ENCODE measurements around the gene FAP.
A peak's percentile ranks its signal among the peaks of the same experiment; 100 is the strongest.

FAP gene

DNA sequence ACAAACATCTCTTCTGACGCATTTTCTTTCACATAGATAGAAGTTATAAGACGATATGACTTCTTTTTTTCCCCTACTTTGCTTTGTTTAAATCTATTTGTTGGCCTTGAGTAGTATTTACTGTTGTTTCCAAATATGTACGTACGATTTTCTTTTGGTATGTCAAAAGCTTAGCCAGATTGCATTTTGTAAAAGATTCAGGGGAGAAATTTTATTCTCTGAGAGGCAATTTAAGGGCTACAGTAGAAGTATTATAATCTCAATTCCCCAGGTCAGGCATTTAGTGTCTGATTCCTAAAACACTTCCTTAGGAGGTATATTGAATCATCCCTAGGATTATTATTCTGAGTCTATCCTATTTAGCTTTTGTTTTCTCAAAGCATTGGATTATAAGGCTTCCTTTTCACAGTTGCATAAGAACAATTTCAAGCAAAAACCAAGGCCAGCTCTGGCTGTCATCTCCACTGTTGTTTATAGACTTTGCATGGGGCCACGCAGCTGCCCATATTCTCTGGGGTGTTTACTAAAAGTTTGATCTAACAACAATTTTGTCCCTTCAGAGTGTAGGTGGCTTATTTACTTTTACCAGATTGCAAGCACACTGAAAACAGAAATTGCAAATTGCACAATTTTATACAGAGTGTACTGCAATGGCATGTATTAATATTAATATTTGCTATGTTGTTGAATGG, 57.6 kb downstream of the FAP start:
- DNase-seq = no peak

DNA sequence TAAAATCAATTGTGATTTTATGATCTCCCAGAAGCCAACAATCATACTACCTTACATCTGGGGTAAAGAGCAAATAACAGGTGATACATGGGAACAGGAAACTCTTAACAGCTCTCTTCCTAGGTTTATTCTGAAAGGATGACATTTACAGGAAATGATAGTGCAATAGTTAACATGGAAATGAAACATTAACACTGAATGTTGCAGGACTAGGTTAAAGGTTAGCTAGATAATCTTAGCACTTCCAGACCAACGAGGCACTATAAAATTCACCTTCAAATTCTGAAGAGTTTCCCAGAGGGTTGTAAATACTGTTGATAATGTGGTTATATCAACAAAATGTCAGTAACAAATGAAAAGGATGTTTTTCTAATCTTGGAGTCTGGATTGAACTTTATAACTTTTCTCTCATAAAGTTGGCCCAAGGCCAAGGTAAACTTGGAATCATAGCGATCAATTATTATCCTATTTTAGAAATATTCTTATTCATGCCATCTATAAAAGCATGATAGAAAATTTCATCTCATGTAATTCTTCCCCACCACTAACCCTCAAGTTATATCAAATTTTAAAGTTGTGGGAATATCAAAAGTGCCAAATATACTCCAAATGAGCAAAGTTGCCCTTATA, 58.3 kb downstream of the FAP start:
- no peak for DNase-seq

DNA sequence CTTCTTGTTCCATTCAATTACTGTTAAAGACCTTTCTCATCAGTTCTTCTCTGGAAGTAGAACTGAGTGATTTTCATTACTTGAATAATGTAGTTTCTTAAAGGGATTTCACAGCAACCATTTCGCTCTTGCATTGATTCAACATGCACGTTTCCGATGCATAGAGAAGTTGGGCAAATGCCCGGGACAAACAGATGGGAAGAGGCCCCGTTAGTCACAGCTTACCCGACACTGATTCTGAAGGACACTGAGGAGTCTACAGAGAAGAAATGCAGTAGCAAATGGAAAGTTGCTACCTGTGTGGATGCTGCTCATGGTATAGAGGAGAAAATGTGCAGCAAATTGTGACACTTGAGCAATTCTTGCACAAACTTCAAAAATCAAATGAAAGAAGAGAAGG, 58.9 kb downstream of the FAP start:
- no peak for DNase-seq

DNA sequence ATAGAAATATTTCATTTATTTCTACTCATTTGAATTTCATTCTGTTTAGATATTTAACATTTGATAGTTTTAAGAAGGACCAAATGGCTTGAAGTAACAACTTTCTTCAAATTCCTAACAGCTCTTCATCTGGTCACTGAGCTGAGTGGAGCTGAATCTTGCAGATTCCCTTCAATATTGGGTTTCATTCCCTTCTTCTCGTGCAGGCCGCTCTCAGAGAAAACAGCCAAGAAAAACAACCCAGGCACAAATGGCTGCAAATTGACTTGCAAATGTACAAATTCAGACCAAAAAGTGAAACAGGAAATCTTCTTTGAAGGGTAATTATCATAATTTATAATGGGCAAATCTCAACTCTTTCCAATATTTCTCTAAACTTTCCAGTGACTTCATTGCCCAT, 60.9 kb downstream of the FAP start:
- no peak for DNase-seq

- DNase-seq = no peak
Measured at GRCh38 chr2:162177301-162177700, 65.9 kb downstream of the FAP start.

- DNase-seq = no peak
Measured at GRCh38 chr2:162175714-162176113, 67.5 kb downstream of the FAP start.

- DNase-seq = no peak
Measured at GRCh38 chr2:162174746-162175145, 68.5 kb downstream of the FAP start.

GRCh38 chr2:162172802-162173370, 70.4 kb downstream of the FAP start:
- no peak for DNase-seq

GRCh38 chr2:162166745-162167144, 76.5 kb downstream of the FAP start:
- no peak for DNase-seq

GRCh38 chr2:162166174-162166573, 77.1 kb downstream of the FAP start:
- DNase-seq = no peak

DNA sequence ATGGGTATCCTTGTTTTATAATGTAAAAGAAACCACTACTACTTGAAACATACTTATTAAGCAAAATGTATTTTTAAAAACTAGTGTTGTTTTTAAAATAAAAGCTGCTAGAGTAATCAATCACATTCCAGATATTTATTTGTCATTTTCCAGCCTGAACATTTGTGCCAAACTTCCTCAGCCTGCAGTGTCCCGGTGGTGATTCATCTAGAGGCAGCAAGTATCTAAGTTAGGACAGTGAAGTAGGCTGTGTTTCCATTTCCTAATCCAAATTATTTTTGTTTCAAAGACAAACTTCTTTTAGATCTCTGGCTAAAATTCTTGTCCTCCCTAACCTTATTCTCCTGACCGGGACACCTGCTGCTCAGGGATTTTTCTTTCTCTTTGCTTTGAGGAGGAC, 78.4 kb downstream of the FAP start:
- no peak for DNase-seq

DNA sequence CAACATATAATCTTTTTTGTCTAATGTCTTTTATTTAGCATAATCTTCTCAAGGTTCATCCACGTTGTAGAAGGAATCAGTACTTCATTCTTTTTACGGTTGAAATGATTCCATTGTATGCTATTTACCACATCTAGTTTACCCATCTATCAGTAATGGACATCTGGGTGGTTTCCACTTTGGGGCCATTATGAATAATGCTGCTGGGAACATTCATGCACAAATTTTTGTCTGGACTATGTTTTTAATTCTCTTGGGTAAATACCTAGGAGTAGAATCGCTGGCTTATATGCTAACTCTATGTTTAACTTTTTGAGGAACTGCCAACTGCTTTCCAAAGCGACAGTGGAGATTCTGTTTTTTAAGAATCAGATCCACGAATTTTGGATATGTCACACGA, 83.8 kb downstream of the FAP start:
- DNase-seq = no peak

DNA sequence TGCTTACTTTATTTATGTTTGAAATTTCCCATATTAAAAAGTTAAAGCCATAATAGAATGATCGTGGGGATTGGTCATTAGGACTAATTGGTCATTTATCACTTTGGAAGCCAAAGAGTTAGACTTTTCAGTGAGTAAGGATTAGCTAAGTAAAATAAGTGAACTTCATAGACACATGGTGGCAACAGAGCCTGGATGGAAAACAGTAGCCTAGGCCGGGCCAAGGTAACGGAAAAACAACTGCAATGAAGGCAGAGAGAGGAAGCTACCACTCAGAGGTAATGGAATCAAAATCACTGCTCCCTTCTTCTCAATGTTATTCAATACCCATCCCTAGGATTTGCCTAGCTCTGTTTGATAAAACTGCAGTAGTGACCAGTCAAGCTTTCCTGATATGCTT, 87.1 kb downstream of the FAP start:
- DNase-seq = no peak

- no peak for DNase-seq
Measured at GRCh38 chr2:162155093-162155492, 88.2 kb downstream of the FAP start.

- DNase-seq = peak; percentile 44
Measured at GRCh38 chr2:162153608-162154224, 89.5 kb downstream of the FAP start.

DNA sequence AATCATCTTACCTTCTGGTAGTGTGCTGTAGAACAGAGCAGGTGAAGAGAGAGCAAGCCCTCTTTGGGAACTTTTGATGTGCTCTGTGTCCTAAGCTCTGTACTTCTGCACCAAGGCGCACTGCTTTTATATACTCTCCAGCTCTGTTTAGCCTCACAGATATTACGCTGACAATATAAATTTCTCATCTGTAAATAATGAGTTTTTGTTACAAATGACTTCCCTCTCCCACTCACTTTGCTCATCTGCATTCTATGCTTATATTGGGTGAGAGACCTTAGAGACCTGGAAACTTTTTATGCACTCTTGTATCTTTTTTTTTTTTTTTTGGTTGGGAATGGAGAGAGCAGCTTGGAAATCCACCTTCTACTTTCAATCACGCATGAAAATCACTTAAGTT, 91.1 kb downstream of the FAP start, which contains the start of gene GCG:
Gene GCG, minus strand, starts transcription at position 101 of the 400 bp plus-strand sequence. CDS start 3,069 bp downstream, outside the sequence.
- DNase-seq = no peak

GRCh38 chr2:162149940-162150339, 93.3 kb downstream of the FAP start:
- DNase-seq = no peak

DNA sequence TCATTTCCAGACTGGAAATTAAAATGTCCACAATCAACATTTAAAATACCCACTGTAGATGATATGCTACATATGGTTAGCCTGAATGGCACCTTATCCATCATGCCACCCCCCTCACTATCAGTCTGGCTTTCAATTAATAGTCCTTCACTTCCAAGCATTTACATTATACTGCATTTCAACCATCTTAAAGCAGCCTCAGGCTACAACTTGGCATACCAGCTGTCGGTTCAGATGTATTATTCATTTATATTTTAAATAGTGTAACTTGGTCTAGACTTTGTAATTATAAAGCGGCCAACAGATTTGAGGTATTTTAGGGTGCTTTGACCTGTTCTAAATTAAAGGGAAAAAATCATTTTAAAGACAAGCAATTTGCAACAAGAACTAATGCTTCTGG, 93.8 kb downstream of the FAP start:
- no peak for DNase-seq

GRCh38 chr2:162148956-162149355, 94.3 kb downstream of the FAP start:
- no peak for DNase-seq

DNA sequence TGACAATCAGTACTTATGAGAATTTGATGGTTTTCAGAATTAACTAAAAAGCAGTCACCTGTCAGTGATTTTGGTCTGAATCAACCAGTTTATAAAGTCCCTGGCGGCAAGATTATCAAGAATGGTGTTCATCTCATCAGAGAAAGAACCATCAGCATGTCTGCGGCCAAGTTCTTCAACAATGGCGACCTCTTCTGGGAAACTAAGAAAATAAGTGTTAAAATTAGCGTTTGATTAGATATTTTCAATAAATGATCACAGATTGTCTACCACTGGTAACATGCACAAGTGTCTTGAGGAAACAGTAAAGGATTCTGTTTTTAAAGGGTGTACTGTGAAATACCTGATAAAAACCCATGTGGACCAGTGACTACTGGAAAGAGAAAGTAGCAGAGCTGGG, 99.3 kb downstream of the FAP start:
- DNase-seq = no peak

DNA sequence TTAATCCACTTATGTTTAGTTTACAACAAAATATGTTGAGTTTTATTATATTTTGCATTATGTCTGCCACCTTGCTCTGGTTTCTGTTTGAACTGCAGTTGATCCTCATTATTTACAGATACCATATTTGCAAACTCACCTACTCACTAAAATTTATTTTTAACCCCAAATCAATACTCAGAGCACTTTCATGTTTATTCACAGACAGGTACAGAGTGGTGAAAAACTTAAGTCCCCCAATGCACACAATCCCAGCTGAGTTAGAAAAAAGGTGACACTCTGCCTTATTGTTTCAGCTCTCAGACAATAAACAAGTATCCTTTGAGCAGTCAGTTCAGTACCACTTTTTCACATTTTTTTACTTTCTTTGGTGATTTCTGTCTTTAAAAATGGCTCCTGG, 104.9 kb downstream of the FAP start:
- no peak for DNase-seq

DNA sequence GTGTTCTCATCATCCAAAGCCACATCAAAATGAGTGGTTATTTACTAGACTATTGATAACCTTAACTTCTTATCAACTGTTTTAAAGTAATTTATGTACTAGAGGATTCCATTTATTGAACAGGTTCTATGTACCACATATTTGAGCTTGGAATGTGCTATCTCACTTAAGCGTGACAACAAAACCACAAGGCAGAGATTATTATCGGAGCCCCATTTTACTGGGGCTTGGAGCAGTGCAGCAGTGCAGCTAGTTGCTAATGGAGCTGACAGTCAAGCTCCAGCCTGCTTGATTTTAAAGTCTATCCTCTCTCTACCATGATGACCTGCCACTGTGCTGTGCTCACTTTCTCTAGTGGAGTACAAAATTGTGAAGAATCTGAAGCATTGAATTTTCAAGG, 115.8 kb downstream of the FAP start:
- DNase-seq = no peak

DNA sequence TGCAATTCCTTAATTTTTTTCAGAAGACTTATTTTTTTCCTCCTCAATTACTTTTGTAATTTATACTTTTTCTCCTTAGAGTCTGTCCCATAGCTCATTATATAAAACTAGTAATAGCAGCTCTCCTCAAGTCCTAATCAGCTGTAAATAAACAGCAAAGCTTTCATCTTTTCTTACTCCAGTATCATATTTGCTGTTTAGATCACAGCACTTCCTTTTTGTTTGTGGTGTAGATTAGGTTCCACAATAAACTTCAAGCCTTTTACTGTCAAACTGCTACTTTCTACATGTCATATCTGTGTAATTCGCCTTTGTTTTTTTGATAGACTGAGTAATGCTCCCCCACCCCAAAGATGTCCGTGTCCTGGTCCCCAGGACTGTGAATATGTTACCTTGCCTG, 116.7 kb downstream of the FAP start:
- DNase-seq = peak; percentile 50

GRCh38 chr2:162126111-162126519, 117.1 kb downstream of the FAP start:
- peak; percentile 99 for DNase-seq
